MCF 10A (cell line): ENCODE measurements around the gene UBA1. TPM values are rescaled to one million over a fixed set of nuclear protein-coding genes. Genes with fewer than 3 reads are reported as not detected.

ENCODE experiments used
- BruUV-seq: library from RNA; stranded (reverse); fragments of 400-500 nt; replicated peaks from 2 replicates; lab custom pipeline; 2021; lab: Mats Ljungman, UMichigan
- CTCF ChIA-PET: fragments of 300-600 bp; sonication (Branson Sonifier 250); formaldehyde crosslinking; extraction: SDS; loops from one replicate; lab custom pipeline; 2021; ENCODE audit warnings: antibody characterized with exemption, inconsistent platforms; lab: Yijun Ruan, JAX
- POLR2A ChIA-PET: fragments of 300-600, 350-650 bp; sonication (Branson Sonifier 250); formaldehyde crosslinking; extraction: SDS; loops from one replicate; lab custom pipeline; 2020; ENCODE audit warnings: antibody characterized with exemption, inconsistent platforms; lab: Yijun Ruan, JAX
- DNase-seq: peaks from one replicate; pipeline ENCODE4 v3.0.0-alpha.2; 2018; ENCODE audit not compliant: unreplicated experiment
- H3K27ac Mint-ChIP-seq: one replicate; pipeline ENCODE4 v1.8.0; 2022; ENCODE audit warnings: mild to moderate bottlenecking, low read depth, mixed read lengths; ENCODE audit not compliant: unreplicated experiment
- H3K27me3 Mint-ChIP-seq: one replicate; pipeline ENCODE4 v1.8.0; 2022; ENCODE audit warnings: mixed read lengths; ENCODE audit not compliant: insufficient read depth, unreplicated experiment
- H3K36me3 Mint-ChIP-seq: one replicate; pipeline ENCODE4 v1.8.0; 2022; ENCODE audit warnings: mild to moderate bottlenecking, moderate library complexity, mixed read lengths; ENCODE audit not compliant: insufficient read depth, unreplicated experiment
- H3K4me1 Mint-ChIP-seq: one replicate; pipeline ENCODE4 v1.8.0; 2022; ENCODE audit warnings: mixed read lengths; ENCODE audit not compliant: insufficient read depth, unreplicated experiment
- H3K4me3 Mint-ChIP-seq: one replicate; pipeline ENCODE4 v1.8.0; 2022; ENCODE audit warnings: mild to moderate bottlenecking, moderate library complexity, mixed read lengths; ENCODE audit not compliant: unreplicated experiment
- H3K9me3 Mint-ChIP-seq: one replicate; pipeline ENCODE4 v1.8.0; 2022; ENCODE audit warnings: mixed read lengths; ENCODE audit not compliant: unreplicated experiment
- CTCF ChIP-seq: fragments of 200-600 bp; IDR thresholded peaks from one replicate; pipeline ENCODE4 v1.8.0; 2022; ENCODE audit warnings: antibody characterized with exemption, mild to moderate bottlenecking; ENCODE audit not compliant: unreplicated experiment
- intact Hi-C: fragments of 100-400 bp; cut with micrococcal nuclease; formaldehyde crosslinking; loops from 2 replicates; pipeline ENCODE4 v1.14.1; 2022
- total RNA-seq: library from RNA; stranded (reverse); gene quantifications from 2 replicates; pipeline ENCODE4 v1.2.3, GENCODE V29; 2022

UBA1 gene
- total RNA-seq, 1 experiment from 2014 or later = 248 TPM

DNA sequence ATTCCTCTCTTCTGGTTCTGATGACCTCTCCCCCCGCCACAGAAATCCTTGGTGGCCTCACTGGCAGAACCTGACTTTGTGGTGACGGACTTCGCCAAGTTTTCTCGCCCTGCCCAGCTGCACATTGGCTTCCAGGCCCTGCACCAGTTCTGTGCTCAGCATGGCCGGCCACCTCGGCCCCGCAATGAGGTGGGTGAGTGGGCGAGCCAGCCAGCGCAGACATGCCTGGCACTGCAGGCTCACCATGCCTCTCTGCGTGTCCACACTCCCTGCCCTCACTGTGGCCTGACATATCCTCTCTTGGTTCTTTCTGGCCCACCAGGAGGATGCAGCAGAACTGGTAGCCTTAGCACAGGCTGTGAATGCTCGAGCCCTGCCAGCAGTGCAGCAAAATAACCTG is 8.7 kb downstream of the UBA1 start:
- Mint-ChIP-seq H3K36me3 (peaks cover 92% of the 10 kb centered on the region), H3K27ac (no peak overlapping the region), H3K4me1 (peaks cover under 1% of the 10 kb centered on the region), H3K9me3 (no peaks in the 10 kb centered on the region), H3K4me3 (no peak overlapping the region), H3K27me3 (no peaks in the 10 kb centered on the region)
- no peak for DNase-seq
- CTCF ChIA-PET = interaction anchor here (1.2 kb wide), 1 partner anchor 181 kb away, joined by 8 read pairs; no protein-coding TSS in a partner anchor
- intact Hi-C loops = no loop called here
- BruUV-seq = no TSS peak
- POLR2A ChIA-PET = no interaction called here
- no peak for TF ChIP-seq CTCF

DNA sequence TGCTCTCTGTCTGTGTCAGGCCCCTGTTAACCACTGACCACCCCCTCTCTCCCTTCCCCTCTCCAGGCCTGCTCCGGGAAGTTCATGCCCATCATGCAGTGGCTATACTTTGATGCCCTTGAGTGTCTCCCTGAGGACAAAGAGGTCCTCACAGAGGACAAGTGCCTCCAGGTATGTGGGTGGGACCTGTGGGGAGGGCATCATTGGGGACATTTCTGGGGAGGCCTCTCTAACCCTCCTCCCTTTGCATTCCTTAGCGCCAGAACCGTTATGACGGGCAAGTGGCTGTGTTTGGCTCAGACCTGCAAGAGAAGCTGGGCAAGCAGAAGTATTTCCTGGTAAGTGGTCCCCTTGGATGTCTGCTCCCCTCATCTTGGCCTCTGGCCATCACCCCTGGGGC is 9.2 kb downstream of the UBA1 start:
- Mint-ChIP-seq H3K27ac (no peak overlapping the region), H3K9me3 (no peaks in the 10 kb centered on the region), H3K4me3 (no peak overlapping the region), H3K36me3 (peaks cover 95% of the 10 kb centered on the region), H3K27me3 (no peaks in the 10 kb centered on the region), H3K4me1 (no peaks in the 10 kb centered on the region)
- CTCF ChIA-PET = no interaction called here
- POLR2A ChIA-PET = interaction anchor here (1.1 kb wide), 1 partner anchor 30 kb away, joined by 4 read pairs; the partner anchor contains the start of gene USP11
- no TSS peak for BruUV-seq
- TF ChIP-seq CTCF = no peak
- no peak for DNase-seq
- intact Hi-C loops = no loop called here

DNA sequence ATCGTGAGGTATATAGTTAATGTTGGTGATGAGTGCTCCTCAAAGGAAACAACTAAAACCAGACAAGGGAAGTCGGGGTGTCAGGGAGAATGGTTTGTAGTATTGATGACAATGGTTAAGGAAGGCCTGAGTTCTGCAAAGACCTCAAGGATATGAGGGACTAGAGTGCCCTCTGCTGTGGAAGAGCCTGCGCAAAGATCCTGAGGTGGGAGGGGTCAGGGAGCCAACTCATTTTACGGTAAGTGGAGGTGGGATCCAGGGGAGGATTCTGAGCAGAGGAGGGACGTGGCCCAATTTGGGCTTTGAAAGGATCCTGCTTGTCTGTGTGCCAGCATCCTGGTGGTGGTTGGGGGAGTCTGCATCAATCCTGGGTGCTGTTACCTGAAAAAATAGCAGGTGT is 11.3 kb downstream of the UBA1 start:
- Mint-ChIP-seq H3K9me3 (no peaks in the 10 kb centered on the region), H3K27me3 (no peaks in the 10 kb centered on the region), H3K27ac (no peak overlapping the region), H3K4me1 (no peaks in the 10 kb centered on the region), H3K36me3 (peaks cover 98% of the 10 kb centered on the region), H3K4me3 (no peak overlapping the region)
- BruUV-seq = no TSS peak
- DNase-seq = no peak
- TF ChIP-seq CTCF = no peak
- intact Hi-C loops = no loop called here
- CTCF ChIA-PET = no interaction called here
- POLR2A ChIA-PET = interaction anchor here (1.2 to 2.8 kb wide), 2 partner anchors 11 to 12 kb away, joined by 3 to 16 read pairs; partner anchors contain the start of gene CDK16

DNA sequence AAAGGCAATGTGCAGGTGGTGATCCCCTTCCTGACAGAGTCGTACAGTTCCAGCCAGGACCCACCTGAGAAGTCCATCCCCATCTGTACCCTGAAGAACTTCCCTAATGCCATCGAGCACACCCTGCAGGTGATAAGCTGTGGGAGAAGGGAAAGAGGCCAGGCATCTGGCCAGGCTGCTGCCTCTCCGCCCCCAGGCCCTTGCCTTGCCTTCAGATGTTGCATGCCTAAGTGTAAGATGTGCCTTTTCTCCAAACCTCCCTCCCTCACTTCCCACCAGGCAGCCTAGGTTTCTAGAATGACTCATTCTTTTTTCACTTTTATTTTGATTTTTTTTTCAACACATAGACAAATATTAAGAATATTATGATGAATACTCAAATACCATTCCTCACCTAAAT is 12.7 kb downstream of the UBA1 start:
- Mint-ChIP-seq H3K9me3 (no peaks in the 10 kb centered on the region), H3K36me3 (peaks cover 98% of the 10 kb centered on the region), H3K27me3 (no peaks in the 10 kb centered on the region), H3K4me3 (no peak overlapping the region), H3K4me1 (peaks cover 3% of the 10 kb centered on the region), H3K27ac (peak overlapping the region; percentile 39)
- intact Hi-C loops = no loop called here
- POLR2A ChIA-PET = interaction anchor here (2.8 kb wide), 1 partner anchor 11 kb away, joined by 16 read pairs; the partner anchor contains the start of gene CDK16
- CTCF ChIA-PET = interaction anchor here (0.9 kb wide), 1 partner anchor 15 kb away, joined by 3 read pairs; no protein-coding TSS in a partner anchor
- TF ChIP-seq CTCF = no peak
- DNase-seq = peak; percentile 52
- BruUV-seq = no TSS peak
